ENCODE measurements around the gene CD180.

The CD180 gene

GRCh38 chr5:67156976-67157583 lies 39.5 kb downstream of the CD180 start:
- DNase-seq: peak; percentile 9

DNA sequence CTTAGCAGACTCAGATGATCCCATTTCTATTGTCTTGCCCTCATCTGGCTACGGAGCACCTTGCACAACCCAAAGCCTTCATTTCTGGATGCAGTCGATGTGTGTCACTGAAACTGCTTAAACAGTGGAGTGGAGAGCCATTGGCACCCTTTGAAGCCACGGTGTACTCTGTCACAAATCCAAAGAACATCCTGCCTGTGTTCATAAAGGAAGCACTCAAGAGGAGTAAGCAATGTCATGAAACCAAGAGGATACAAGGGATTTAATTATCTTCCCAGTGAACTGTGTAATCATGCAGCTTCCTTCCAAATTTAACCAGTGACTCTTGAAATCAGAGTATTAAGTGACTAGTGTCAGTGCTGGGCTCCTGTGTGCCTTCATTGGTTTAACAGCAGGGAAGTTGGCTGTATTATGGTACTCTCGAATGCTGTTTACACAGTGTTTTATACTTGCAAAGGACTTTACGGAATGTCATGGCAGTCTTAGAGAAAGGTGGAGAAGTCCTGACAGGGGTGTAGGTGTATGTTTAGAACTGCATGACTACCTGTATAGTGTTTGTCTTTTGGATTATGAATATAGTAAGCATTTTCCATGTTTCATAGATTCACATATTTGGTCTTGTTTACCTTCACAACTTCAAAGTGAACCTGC lies 41.9 kb downstream of the CD180 start:
- no peak for DNase-seq

GRCh38 chr5:67153292-67153691 lies 43.3 kb downstream of the CD180 start:
- no peak for DNase-seq

GRCh38 chr5:67152400-67152799 lies 44.2 kb downstream of the CD180 start:
- no peak for DNase-seq

GRCh38 chr5:67149951-67150523 lies 46.6 kb downstream of the CD180 start:
- DNase-seq: peak; percentile 30

DNA sequence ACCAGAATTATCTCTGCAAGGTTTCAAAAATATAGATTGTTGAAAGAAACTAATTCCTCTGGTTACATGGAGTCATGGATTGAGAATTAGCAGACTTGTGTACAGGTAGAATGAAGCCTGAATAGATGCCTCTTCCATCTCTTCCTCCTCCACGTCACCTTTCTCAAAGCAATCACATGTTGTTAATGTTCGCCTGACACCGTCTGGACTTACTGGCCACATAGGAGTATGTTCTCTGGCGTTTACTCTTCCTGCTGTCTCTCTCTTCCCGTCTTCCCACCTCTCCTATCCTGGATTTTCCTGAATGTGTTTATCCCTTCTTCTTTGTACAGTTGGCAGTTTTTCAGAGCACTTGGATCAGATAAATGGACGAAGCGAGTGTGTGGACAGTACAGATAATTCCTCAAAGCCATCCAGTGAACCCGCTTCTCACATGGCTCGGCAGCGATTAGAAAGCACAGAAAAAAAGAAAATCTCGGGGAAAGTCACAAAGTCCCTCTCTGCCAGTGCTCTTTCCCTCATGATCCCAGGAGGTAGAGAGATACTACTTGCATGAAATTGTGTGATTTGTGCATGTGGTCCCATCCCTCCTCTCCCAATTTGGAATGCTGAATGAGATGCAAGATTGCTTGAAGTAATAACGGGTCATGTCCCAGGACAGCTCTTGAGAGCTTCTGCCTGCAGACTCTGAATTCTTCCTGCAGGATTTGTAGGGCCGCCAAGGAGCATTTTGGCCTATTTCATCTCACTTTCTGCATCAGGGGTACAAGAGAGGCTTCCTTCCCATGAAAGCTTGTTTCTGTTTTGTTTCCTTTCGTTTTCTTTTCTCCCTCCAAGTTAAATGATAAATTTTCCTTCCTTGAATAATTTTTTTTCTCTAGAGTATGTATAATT lies 47.3 kb downstream of the CD180 start:
- DNase-seq: peak; percentile 6

GRCh38 chr5:67147760-67148159 lies 48.8 kb downstream of the CD180 start:
- DNase-seq: peak; percentile 25

- no peak for DNase-seq
Measured at GRCh38 chr5:67146981-67147380, 49.6 kb downstream of the CD180 start.

DNA sequence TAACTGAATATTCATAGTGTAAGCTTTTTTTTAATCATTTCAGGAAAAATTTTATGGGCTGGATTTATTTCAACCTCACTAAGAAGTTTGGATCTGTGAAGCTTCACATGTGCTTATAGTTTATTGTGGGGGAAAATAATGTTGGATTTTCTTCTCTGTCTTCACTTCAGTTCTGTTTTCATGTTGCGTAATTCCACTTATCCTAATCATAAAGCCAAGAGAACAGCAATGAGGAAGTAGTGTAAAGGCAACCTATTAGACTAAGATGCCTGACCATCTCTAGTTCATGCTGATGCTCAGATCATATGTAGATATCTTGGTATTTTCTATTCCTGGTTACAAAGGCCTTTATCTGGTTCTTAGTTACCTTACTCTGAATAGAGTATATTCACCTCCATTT lies 50.0 kb downstream of the CD180 start:
- peak; percentile 17 for DNase-seq

- DNase-seq: no peak
Measured at GRCh38 chr5:67144183-67144639, 52.4 kb downstream of the CD180 start.

GRCh38 chr5:67143549-67143948 lies 53.0 kb downstream of the CD180 start:
- no peak for DNase-seq

GRCh38 chr5:67142816-67143215 lies 53.8 kb downstream of the CD180 start:
- DNase-seq: no peak

- no peak for DNase-seq
Measured at GRCh38 chr5:67141644-67142043, 55.0 kb downstream of the CD180 start.

- no peak for DNase-seq
Measured at GRCh38 chr5:67140413-67140812, 56.2 kb downstream of the CD180 start.

DNA sequence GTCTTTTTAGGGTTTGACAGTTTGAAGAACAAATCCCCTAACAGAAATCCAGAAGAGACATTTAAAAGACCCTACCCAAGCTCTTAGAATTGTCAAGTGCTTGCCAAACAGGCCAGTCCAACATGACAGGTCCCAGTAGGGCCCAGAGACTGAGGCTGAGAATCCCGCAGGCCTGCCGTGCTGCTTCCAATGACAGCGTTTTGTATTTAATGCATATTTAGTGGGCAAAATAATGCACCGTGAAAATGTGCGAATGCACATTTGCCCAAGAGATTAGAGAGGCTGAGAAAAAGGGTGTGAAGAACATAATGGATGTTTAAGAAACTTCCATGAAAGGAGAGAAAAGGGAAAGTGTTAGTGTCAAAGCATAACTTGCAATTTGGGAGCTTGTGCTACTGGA lies 57.6 kb downstream of the CD180 start:
- no peak for DNase-seq

GRCh38 chr5:67135381-67135984 lies 61.1 kb downstream of the CD180 start:
- DNase-seq: no peak

- DNase-seq: no peak
Measured at GRCh38 chr5:67133776-67134175, 62.8 kb downstream of the CD180 start.

DNA sequence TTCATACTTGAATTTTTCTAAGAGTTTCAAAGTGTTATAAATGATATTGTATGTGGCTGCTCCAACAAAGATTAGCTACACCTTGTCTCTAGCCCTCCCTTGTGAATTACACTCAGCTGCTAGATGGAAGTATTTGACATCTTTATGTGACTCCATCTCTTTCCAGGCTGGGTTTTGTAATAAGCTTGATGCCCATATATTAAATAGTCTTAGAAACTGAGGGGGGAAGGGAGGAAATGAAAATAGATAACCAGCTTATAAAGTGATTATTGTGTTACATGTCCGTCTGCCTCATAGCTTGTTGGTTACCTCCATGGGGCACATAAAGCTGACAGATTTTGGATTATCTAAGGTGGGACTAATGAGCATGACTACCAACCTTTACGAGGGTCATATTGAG lies 63.4 kb downstream of the CD180 start:
- DNase-seq: no peak

DNA sequence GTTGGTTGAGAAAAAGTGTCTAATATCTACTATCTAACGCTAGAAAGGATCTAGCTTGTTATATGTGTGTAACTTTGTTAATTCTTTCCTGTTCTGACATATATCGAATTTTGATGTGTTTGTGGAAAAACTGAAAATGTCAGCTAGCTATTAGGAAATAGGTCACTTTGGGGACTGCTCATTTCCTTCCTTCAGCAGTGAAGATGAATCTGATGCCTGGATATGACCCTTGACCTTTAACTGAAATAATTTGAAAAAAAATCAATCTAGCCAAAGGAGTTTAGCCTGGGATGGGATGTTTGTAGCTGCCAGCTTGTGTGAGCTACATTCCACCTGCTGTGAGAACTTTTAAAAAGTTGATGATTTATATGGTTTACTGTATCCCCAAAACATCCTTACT lies 66.8 kb downstream of the CD180 start:
- DNase-seq: no peak
